Activated T-helper 2 cell treated with anti-CD3 and anti-CD28 coated beads, Interferon-gamma antibody, Interleukin-2, Interleukin-4, amounts not matched to agents 10 μg/mL and 5 μg/mL and 100 μg/mL, durations not matched to agents 14 hours and 24 hours and 36 hours (primary cell): Measurements from ENCODE around the gene NPR3. TPM values are rescaled to one million over a fixed set of nuclear protein-coding genes. Genes with fewer than 3 reads are reported as not detected.

Source experiments
- DNase-seq: peaks from one replicate; pipeline ENCODE4 v3.0.0; 2021; ENCODE audit warnings: low spot score
- H3K27ac Mint-ChIP-seq: one replicate; pipeline ENCODE4 v1.8.0; 2021; ENCODE audit warnings: mixed read lengths
- H3K27me3 Mint-ChIP-seq: one replicate; pipeline ENCODE4 v1.8.0; 2021; ENCODE audit warnings: low read depth, mixed read lengths
- H3K36me3 Mint-ChIP-seq: one replicate; pipeline ENCODE4 v1.8.0; 2021; ENCODE audit warnings: low read depth, mixed read lengths
- H3K4me1 Mint-ChIP-seq: one replicate; pipeline ENCODE4 v1.8.0; 2021; ENCODE audit warnings: low read depth, mixed read lengths
- H3K4me3 Mint-ChIP-seq: one replicate; pipeline ENCODE4 v1.8.0; 2021; ENCODE audit warnings: low read depth, mild to moderate bottlenecking, moderate library complexity, mixed read lengths
- H3K9me3 Mint-ChIP-seq: one replicate; pipeline ENCODE4 v1.8.0; 2021; ENCODE audit warnings: mixed read lengths
- intact Hi-C: fragments of 100-400 bp; cut with micrococcal nuclease; formaldehyde crosslinking; loops from one replicate; pipeline ENCODE4 v1.15.1; 2023
- total RNA-seq: library from RNA; stranded (reverse); gene quantifications from 2 replicates; pipeline ENCODE4 v1.2.3, GENCODE V29; 2022

NPR3 gene
- total RNA-seq, 1 donor from 2014 or later: not detected

DNA sequence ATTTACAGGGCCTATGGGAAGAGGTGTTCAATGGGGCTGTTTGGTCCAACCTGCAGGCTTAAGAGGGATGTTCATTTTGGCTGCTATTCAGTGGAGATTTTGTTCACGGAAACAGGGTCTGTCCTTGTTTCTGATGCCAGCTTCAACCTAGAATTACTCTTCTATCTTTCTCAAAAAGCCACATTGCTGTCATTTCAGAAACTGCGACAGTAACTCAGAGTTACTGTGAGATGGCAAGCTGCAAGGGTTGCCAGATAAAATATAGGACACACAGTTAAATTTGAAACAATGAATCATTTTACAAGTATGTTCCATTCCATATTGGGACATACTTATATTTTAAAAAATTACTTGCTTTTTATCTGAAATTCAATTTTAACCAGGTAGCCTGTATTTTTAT is 128.0 kb downstream of the NPR3 start:
- no peaks in the 10 kb centered on the region for H3K36me3 Mint-ChIP-seq
- no peak overlapping the region for H3K4me3 Mint-ChIP-seq
- H3K27me3 Mint-ChIP-seq: no peaks in the 10 kb centered on the region
- no peaks in the 10 kb centered on the region for H3K4me1 Mint-ChIP-seq
- intact Hi-C loops: no loop called here
- no peak overlapping the region for H3K27ac Mint-ChIP-seq
- no peak for DNase-seq
- no peaks in the 10 kb centered on the region for H3K9me3 Mint-ChIP-seq

DNA sequence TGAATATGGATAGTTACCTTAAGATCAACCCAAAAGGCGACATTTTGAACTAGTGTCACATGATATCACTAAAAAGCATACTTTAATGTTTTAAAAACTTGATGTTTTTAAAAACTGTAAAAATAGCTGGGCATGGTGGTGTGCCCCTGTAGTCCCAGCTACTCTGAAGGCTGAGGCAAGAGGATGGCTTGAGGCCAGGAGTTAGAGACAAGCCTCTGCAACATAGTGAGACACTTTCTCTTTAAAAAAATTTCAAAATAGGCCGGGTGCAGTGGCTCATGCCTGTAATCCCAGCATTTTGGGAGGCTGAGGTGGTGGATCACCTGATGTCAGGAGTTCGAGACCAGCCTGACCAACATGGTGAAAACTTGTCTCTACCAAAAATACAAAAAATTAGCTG is 129.5 kb downstream of the NPR3 start:
- H3K27me3 Mint-ChIP-seq: no peaks in the 10 kb centered on the region
- no peaks in the 10 kb centered on the region for H3K9me3 Mint-ChIP-seq
- H3K27ac Mint-ChIP-seq: no peak overlapping the region
- intact Hi-C loops: no loop called here
- H3K36me3 Mint-ChIP-seq: no peaks in the 10 kb centered on the region
- H3K4me1 Mint-ChIP-seq: no peaks in the 10 kb centered on the region
- no peak overlapping the region for H3K4me3 Mint-ChIP-seq
- no peak for DNase-seq

Other genes starting within 250 kb of the NPR3 start
- 380 and 404 TPM in 2 replicates for gene SUB1, start 125.8 kb upstream of the NPR3 start, total RNA-seq